ENCODE results near the gene DOC2A.

- TF ChIP-seq CTCF (conservative IDR thresholded peaks at IDR 0.05; ENCODE audit: low read depth, low read length), result no peak
- no peak for TF ChIP-seq POLR2A (IDR thresholded peaks at IDR 0.05; ENCODE audit: low read depth, low read length)
These were observed 49.5 kb upstream of the DOC2A start for GRCh38 chr16:30060346-30060745.

Measured in IMR-90 (cell line).